Large intestine (tissue), 3 donors: ENCODE measurements around the gene ATP5MC2. TPM values are rescaled to one million over a fixed set of nuclear protein-coding genes. Genes with fewer than 3 reads are reported as not detected.
"Not testable (repeated sequence)": the region's sequence is repeated elsewhere in the genome, so short reads cannot be mapped to it uniquely, and the experiment has no call there.

Experiments used
- DNase-seq, 2 donors: peaks; one replicate each; pipeline versions ENCODE4 v3.0.0 to v3.0.0-alpha.2; 2013
- H3K27ac ChIP-seq: one replicate; pipeline ENCODE4 v1.5.1; 2013; ENCODE audit warnings: low read length
- H3K27me3 ChIP-seq: 2 replicates; pipeline ENCODE4 v1.6.1; 2013; ENCODE audit warnings: low read length; ENCODE audit not compliant: control insufficient read depth, insufficient read depth
- H3K36me3 ChIP-seq: 2 replicates; pipeline ENCODE4 v1.6.1; 2013; ENCODE audit warnings: low read length; ENCODE audit not compliant: control insufficient read depth, insufficient read depth
- H3K4me1 ChIP-seq: one replicate; pipeline ENCODE4 v1.6.1; 2013; ENCODE audit warnings: low read length; ENCODE audit not compliant: control insufficient read depth, insufficient read depth
- H3K4me3 ChIP-seq: one replicate; pipeline ENCODE4 v1.5.1; 2013; ENCODE audit warnings: low read length
- H3K9me3 ChIP-seq: one replicate; pipeline ENCODE4 v1.6.1; 2013; ENCODE audit warnings: mild to moderate bottlenecking, low read depth, low read length, moderate library complexity; ENCODE audit not compliant: control insufficient read depth
- WGBS: methylation state at CpG from one replicate; pipeline ENCODE4 v1.1.5; 2013; ENCODE audit warnings: low lambda C conversion rate; ENCODE audit not compliant: insufficient coverage; 5-methylcytosine and 5-hydroxymethylcytosine counted together
- polyA plus RNA-seq: library from polyadenylated mRNA; unstranded; fragments of 120-200 nt; gene quantifications from one replicate; pipeline ENCODE4 v1.2.1, GENCODE V29; 2013

Gene ATP5MC2
- polyA plus RNA-seq, 1 donor = 588 TPM

DNA sequence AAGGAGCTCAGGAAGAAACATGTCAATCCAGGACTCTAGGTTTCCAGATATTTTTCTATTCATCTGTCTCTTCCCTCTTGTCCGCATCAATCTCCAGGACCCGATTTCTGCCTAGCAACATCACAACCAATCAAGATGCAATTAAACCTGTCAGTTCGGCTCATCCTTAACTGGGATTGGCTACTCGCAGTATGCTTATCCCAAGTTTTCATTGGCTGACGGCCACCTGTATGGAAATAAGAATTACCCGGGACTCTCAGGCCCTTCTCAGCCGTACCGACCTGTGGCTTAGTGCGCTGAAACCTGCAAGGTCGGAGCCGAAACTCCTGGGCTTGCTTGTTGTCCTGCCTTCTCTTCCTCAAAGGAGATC, 20.4 kb upstream of the ATP5MC2 start:
- Histone ChIP-seq H3K36me3 (no peaks in the 10 kb centered on the region), H3K4me3 (peak overlapping the region; percentile 27), H3K27ac (no peak overlapping the region), H3K27me3 (peaks cover 84% of the 10 kb centered on the region), H3K4me1 (peaks cover 20% of the 10 kb centered on the region), H3K9me3 (no peaks in the 10 kb centered on the region)
- no CpG with 5 or more reads among the region's 11 CpGs for WGBS
- peak; percentile 86 to 90 for DNase-seq

DNA sequence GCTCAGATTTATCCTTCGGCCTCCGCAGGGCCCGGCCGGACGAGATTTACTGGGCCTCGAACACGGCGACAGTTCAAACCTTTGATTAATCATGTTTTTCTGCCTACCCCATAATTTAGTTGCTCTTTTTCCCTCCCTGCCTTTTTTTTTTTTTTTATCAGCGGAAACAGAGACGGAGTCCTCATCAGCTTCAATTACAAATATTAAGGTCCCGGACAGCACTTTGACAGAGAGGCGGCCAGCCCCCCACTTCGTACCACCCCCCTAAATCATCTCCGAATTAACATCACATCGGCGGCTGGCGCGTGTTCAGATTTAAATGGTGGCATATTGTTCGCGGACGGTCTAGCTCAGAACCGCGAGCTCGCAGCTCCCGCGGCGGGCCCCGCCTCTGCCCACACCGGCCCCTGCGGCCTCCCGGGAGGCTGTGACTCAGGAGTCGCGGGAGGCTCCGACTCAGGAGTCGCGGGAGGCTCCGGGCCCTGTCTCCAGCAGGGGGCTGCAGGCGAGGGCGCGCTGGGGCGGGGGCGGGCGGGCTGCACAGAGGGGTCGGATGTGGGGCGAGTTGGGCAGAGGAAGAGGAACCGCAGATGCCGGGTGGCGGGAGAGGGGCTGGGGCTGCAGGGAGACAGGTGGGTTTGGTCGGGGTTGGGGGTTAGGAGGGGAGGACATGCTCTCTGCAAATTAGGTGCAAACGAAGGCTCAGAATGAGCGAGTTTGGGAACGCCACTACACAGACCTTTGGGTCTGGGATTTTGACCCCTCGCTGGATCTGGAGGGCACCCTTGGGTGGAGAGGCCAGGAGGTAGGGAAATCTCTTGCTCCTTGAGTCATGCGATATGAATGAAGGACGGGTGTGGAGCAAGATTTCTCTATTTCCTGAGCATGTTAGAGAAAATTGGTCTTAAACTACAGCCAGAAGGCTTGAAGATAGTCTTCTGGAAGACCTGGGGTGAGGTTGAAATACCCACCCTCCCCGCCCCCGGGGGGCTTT, 19.6 kb upstream of the ATP5MC2 start:
- Histone ChIP-seq H3K36me3 (no peaks in the 10 kb centered on the region), H3K27ac (no peak overlapping the region), H3K27me3 (peaks cover 84% of the 10 kb centered on the region), H3K4me1 (peaks cover 20% of the 10 kb centered on the region), H3K9me3 (no peaks in the 10 kb centered on the region), H3K4me3 (peak overlapping the region; percentile 21)
- peak in 1 of 2 donors; percentile 53 for DNase-seq
- WGBS = 0% methylated on average over 2 of the region's 57 CpGs

DNA sequence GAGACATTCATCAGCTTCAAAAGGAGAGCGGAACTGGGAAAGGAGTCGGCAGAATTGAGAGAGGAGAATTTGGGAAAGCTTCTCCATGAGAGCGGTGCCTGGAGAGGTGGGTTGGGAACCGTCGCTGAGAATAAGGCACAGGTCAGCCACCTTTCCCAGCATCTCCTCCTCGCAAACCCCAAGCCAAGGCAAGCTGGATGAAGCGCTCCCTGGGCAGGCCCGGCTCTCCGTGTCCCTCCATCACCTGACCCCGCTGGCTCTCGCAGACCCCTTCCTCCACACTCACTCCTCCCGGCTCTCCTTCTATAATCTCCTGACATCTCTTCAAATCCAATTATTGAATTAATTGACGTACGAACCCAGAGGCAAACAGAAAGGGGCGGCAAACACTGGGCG, 18.9 kb upstream of the ATP5MC2 start:
- Histone ChIP-seq H3K36me3 (no peaks in the 10 kb centered on the region), H3K27ac (no peak overlapping the region), H3K27me3 (peaks cover 83% of the 10 kb centered on the region), H3K4me3 (peak overlapping the region; percentile 21), H3K4me1 (peaks cover 20% of the 10 kb centered on the region), H3K9me3 (no peaks in the 10 kb centered on the region)
- WGBS = 60% methylated on average over 1 of the region's 16 CpGs
- DNase-seq = no peak

DNA sequence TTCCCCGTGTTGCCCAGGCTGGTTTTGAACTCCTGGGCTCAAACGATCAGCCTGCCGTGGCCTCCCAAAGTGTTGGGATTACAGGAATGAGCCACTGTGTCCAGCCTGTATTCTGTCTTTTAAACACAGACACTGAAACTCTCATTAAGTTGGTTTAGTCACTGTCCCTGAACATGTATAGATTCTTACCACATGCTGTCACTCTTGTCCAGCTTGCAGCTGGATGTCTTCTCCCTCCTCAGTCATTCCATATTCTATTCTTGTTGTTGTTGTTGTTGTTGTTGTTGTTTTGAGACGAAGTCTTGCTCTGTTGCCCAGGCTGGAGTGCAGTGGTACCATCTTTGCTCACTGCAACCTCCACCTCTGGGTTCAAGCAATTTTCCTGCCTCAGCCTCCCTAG, 12.3 kb upstream of the ATP5MC2 start:
- Histone ChIP-seq H3K4me1 (no peaks in the 10 kb centered on the region), H3K27ac (no peak overlapping the region), H3K4me3 (no peak overlapping the region), H3K27me3 (peaks cover 20% of the 10 kb centered on the region), H3K36me3 (no peaks in the 10 kb centered on the region), H3K9me3 (no peaks in the 10 kb centered on the region)
- DNase-seq = no peak
- WGBS = no CpG with 5 or more reads among the region's 4 CpGs

DNA sequence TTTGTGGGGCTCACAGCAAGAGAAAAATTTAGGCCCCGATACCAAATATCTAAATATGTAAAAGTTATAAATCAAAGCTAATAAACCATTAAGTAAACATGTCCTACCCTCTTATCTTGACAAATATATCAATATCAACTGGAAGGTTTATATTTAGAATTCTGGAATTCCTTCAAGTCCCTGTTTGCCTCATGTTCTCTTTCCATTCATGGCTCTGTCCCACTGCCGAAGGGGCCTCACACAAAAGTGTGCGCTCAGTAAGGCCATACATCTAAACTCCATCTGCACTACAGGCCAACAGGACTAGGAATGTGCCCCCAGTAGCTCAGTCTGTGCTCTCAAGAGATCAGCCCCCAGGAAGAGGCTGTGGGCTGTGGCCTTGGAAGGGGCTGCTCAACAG, 10.6 kb upstream of the ATP5MC2 start:
- H3K4me3 ChIP-seq = no peak overlapping the region
- DNase-seq = no peak
- no peak overlapping the region for H3K27ac ChIP-seq
- whole genome bisulfite sequencing = no CpG with 5 or more reads among the region's 3 CpGs
- H3K9me3 ChIP-seq = no peaks in the 10 kb centered on the region
- no peaks in the 10 kb centered on the region for H3K4me1 ChIP-seq
- no peaks in the 10 kb centered on the region for H3K36me3 ChIP-seq
- H3K27me3 ChIP-seq = peaks cover 9% of the 10 kb centered on the region

DNA sequence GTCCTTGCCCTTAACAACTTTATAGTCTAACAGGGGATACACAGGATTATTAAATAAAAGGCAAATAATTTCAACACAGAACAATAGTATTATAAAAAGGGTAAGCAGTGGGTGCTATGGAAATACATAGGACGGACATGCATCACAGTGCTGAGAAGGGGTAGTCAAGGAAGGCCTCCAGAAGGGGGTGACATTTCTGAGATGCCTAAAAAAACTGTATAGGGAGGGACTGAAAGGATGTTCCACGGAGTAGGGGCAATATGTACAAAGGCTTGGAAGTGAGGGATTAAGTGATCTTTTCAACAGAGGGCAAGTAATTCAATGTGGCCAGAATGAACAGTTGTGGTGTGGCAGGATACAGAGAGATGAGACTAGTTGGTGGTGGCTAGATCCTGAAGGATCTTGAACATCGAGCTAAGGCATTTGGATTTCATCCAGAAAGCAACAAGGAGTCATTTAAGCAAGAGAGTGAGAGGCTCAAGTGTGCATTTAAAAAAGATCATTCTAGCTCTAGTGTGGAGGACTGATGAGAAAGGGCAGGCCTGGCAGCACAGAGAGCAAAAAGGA, 8.9 kb upstream of the ATP5MC2 start:
- WGBS = no CpG with 5 or more reads among the region's 3 CpGs
- H3K27ac ChIP-seq = no peak overlapping the region
- no peaks in the 10 kb centered on the region for H3K9me3 ChIP-seq
- H3K4me3 ChIP-seq = no peak overlapping the region
- peaks cover 2% of the 10 kb centered on the region for H3K27me3 ChIP-seq
- DNase-seq = no peak
- no peaks in the 10 kb centered on the region for H3K36me3 ChIP-seq
- no peaks in the 10 kb centered on the region for H3K4me1 ChIP-seq

DNA sequence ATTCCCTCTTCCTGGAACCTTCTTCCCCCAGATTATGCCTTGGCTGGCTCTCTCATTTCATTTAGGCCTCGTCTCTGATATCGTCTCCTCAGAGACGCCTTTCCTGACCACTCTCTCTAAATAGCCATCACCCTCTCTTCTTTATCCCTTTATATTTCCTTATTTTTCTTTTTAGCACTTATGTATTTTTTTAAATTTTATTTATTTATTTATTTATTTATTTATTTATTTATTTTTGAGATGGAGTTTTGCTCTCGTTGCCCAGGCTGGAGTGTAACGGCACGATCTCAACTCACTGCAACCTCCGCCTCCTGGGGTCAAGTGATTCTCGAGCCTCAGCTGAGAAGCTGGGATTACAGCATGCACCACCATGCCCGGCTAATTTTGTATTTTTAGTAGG, 8.1 kb upstream of the ATP5MC2 start:
- no peak overlapping the region for H3K4me3 ChIP-seq
- WGBS = 93% methylated on average over 3 of the region's 9 CpGs
- H3K36me3 ChIP-seq = no peaks in the 10 kb centered on the region
- H3K27ac ChIP-seq = no peak overlapping the region
- no peaks in the 10 kb centered on the region for H3K9me3 ChIP-seq
- no peaks in the 10 kb centered on the region for H3K4me1 ChIP-seq
- DNase-seq = no peak
- peaks cover 6% of the 10 kb centered on the region for H3K27me3 ChIP-seq

DNA sequence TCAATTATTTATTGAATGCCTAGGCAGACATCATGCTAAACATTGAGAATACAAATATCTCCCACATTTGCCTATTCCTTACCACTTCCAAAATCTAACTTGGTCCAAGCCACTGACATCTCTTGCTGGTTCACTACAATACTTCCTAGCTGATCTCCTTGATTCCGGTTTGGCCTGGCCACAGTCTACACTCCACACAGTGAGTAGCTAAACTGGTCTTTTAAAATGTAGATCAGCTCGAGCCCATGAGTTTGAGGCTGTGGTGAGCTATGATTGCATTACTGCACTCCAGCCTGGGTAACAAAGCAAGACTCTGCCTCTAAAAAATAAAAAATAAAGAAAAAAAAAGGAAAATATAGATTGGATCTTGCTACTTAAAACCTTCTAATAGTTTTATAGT, 7.6 kb upstream of the ATP5MC2 start:
- no peaks in the 10 kb centered on the region for H3K4me1 ChIP-seq
- peaks cover 11% of the 10 kb centered on the region for H3K27me3 ChIP-seq
- no peak overlapping the region for H3K27ac ChIP-seq
- H3K9me3 ChIP-seq = no peaks in the 10 kb centered on the region
- H3K36me3 ChIP-seq = no peaks in the 10 kb centered on the region
- H3K4me3 ChIP-seq = no peak overlapping the region
- WGBS = no CpG with 5 or more reads among the region's 2 CpGs
- no peak for DNase-seq

DNA sequence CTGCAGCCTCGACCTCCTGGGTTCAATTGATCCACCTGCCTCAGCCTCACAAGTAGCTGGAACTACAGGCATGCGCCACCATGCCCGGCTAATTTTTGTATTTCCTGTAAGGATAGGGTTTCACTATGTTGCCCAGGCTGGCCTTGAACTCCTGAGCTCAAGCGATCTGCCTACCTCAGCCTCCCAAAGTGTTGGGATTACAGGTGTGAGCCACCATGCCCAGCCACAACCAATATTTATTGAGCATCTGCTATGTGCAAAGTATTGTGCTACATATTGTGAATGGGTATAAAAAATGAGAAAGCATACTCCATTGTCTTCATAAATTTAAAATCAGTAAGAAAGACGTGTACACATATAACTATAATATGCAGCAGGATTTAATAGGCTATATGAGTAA, 4.2 kb upstream of the ATP5MC2 start:
- not testable (repeated sequence) for DNase-seq, H3K36me3 ChIP-seq, H3K4me3 ChIP-seq, H3K27ac ChIP-seq, H3K9me3 ChIP-seq
- no CpG with 5 or more reads among the region's 5 CpGs for WGBS
- Histone ChIP-seq H3K27me3 (peaks cover 23% of the 10 kb centered on the region), H3K4me1 (peaks cover 20% of the 10 kb centered on the region)

DNA sequence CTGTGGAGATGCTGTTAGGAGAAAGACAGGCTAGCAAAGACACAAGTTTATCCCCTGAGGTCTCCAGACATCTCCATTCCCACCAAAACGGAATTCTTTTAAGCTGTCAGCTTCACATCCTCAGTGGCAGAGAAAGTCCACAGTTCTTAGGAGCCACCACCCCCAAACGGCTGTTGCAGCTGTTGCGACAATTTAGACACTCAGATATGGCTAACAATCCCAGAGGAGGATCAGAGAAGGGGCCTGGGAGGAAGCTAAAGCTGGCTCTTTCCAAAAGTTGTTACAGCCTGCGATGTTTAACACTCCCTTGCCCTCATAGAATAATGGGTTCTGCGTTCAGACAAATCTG, 1.9 kb upstream of the ATP5MC2 start:
- Histone ChIP-seq H3K36me3 (peaks cover 10% of the 10 kb centered on the region), H3K9me3 (no peaks in the 10 kb centered on the region), H3K4me3 (peak overlapping the region; percentile 92), H3K27me3 (peaks cover 23% of the 10 kb centered on the region), H3K4me1 (peaks cover 22% of the 10 kb centered on the region), H3K27ac (peak overlapping the region; percentile 77)
- DNase-seq = no peak
- WGBS = 40% methylated on average over 1 of the region's 5 CpGs
